Measurements from ENCODE around the gene EIF4B.
"Not testable (repeated sequence)": the region's sequence is repeated elsewhere in the genome, so short reads cannot be mapped to it uniquely, and the experiment has no call there.

Gene EIF4B

DNA sequence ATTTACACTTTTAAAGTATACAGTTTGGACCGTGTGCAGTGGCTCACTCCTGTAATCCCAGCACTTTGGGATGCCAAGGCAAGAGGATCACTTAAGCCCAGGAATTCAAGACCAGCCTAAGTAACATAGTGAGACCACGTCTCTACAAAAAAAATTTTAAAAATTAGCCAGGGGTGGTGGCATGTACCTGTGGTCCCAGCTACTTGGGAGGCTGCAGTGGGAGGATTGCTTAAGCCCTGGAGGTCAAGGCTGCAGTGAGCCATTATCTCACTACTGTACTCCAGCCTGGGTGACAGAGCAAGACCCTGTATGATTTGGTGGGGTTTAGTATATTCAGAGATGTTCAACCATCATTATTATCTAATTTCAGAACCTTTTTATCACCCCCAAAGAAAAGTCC is 4.7 kb downstream of the EIF4B start:
- no peak for DNase-seq (ENCODE audit: low read depth)
- no peak overlapping the region for H3K4me3 ChIP-seq (ENCODE audit: low read length)
- TF ChIP-seq, protein P1, sequence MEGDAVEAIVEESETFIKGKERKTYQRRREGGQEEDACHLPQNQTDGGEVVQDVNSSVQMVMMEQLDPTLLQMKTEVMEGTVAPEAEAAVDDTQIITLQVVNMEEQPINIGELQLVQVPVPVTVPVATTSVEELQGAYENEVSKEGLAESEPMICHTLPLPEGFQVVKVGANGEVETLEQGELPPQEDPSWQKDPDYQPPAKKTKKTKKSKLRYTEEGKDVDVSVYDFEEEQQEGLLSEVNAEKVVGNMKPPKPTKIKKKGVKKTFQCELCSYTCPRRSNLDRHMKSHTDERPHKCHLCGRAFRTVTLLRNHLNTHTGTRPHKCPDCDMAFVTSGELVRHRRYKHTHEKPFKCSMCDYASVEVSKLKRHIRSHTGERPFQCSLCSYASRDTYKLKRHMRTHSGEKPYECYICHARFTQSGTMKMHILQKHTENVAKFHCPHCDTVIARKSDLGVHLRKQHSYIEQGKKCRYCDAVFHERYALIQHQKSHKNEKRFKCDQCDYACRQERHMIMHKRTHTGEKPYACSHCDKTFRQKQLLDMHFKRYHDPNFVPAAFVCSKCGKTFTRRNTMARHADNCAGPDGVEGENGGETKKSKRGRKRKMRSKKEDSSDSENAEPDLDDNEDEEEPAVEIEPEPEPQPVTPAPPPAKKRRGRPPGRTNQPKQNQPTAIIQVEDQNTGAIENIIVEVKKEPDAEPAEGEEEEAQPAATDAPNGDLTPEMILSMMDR (conservative IDR thresholded peaks at IDR 0.05; ENCODE audit: low read depth, low read length) = no peak

DNA sequence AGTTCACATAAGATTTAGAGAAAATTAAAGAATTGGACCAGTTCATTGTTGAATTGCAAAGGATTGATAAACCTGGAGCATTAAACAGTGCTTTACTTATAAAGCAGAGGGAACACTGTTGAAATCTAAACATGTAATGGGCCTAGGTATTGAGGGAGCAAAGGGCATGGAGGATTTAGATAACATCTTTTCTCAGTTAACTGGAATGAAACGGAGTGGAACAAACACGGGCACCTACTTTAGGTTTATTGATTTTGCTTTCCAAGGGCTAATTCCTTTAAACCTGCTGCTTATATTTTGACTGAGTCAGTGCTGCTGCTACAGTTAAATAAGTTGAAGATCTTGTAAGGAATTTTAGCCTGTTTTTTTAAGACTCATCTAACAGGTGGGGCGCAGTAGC is 5.6 kb downstream of the EIF4B start:
- no peak overlapping the region for H3K4me3 ChIP-seq (ENCODE audit: low read length)
- no peak for DNase-seq (ENCODE audit: low read depth)
- TF ChIP-seq, protein P1 (conservative IDR thresholded peaks at IDR 0.05; ENCODE audit: low read depth, low read length) = no peak

DNA sequence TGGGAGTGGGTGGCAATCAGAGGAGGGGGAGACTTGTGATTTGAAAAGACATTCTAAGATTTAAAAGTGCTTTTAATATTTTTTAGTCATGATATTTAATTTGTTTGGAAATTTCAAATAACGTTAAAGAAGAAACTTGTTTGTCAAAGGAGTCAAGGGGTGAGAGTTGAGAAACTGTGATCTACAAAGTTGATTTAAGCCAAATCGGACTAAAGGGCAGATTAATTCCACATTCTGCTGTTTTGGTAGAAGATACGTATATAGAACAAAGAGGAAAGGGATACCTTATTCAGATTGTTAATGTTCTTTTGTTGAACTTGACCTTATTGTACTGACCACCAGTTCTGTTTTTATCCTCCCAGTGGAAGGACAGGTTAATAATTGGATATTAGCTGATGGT is 6.7 kb downstream of the EIF4B start:
- TF ChIP-seq, protein P1 (conservative IDR thresholded peaks at IDR 0.05; ENCODE audit: low read depth, low read length) = no peak
- H3K4me3 ChIP-seq (ENCODE audit: low read length) = no peak overlapping the region
- no peak for DNase-seq (ENCODE audit: low read depth)

DNA sequence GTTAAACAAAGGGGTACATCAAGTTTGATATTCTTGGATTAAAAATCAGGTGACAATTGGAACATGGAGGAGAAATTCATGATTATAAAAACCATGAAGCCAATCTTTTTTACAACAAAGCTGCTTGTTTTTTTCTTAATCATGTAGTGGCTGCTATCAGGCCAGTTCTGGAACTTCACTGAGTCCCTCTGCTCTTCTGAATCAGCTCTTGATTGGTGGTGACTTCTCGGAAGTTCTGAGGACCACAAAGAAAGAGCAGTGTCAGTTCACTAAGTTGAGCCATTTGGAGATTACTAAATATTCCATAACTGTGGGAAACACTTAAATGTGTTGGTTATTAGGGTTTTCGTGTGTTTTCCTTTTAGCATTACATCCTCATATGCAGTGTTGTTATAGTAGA is 8.5 kb downstream of the EIF4B start:
- TF ChIP-seq, protein P1 (conservative IDR thresholded peaks at IDR 0.05; ENCODE audit: low read depth, low read length) = no peak
- no peak overlapping the region for H3K4me3 ChIP-seq (ENCODE audit: low read length)
- no peak for DNase-seq (ENCODE audit: low read depth)

DNA sequence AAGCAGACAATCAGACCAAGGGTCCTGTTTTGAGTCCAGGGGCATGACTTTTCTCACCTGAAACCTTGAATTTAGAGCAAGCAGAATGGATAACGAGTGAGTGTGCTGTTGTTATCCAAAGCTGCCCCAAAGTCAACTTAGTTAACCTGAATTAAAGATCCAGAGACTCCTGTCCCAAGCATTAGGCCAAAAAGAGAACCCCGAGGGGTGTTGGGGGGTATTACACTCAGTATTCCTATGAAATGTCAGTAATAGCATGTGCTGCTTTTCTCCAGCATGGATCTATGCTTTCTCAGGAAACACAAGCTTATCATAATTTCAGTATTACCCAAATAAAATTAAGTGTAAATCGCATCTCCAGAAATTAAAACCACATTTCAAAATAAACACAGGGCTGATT is 19.0 kb downstream of the EIF4B start:
- H3K4me3 ChIP-seq (ENCODE audit: low read length) = no peak overlapping the region
- TF ChIP-seq, protein P1 (conservative IDR thresholded peaks at IDR 0.05; ENCODE audit: low read depth, low read length) = no peak
- no peak for DNase-seq (ENCODE audit: low read depth)

DNA sequence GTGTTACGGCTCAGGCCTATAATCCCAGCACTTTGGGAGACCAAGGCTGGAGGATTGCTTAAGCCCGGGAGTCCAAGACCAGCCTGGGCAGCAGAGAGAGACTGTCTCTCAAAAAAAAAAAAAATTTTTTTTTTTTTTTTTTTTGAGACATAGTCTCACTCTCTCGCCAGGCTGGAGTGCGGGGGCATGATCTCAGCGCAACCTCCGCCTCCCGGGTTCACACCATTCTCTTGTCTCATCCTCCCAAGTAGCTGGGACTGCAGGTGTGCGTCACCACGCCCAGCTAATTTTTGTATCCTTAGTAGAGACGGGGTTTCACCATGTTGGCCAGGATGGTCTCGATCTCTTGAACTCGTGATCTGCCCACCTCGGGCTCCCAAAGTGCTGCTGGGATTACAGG is 20.8 kb downstream of the EIF4B start:
- H3K4me3 ChIP-seq (ENCODE audit: low read length); DNase-seq (ENCODE audit: low read depth): not testable (repeated sequence)

DNA sequence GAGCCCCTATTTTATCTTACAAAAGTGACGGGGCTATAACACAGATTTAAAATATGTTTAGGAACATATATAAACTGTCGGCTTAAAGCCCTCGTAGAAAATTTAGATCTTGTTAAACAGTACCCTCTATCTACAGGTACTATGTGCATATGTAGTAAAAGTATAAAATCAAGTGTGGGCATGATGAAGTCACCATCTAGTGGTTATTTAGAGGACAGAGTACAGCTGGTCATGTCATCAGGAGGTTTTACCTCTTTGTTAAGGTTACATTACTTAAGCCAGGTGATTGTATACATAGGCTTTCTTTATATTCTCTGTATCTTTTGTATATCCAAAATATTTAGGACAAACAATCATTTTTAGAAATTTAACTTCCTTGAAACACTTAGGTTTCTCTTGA is 25.4 kb downstream of the EIF4B start:
- no peak overlapping the region for H3K4me3 ChIP-seq (ENCODE audit: low read length)
- TF ChIP-seq, protein P1 (conservative IDR thresholded peaks at IDR 0.05; ENCODE audit: low read depth, low read length) = no peak
- DNase-seq (ENCODE audit: low read depth) = no peak

DNA sequence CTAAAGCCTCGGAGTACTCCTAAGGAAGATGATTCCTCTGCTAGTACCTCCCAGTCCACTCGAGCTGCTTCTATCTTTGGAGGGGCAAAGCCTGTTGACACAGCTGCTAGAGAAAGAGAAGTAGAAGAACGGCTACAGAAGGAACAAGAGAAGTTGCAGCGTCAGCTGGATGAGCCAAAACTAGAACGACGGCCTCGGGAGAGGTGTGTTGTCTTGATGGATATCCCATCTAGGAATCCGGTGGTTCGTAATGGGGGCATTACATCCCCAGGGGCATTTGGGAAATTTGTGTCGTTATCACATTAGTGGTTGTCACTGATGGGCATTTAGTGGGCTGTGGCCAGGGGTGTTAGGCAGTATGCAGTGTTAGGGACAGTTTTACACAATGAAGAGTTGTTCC is 27.6 kb downstream of the EIF4B start:
- H3K4me3 ChIP-seq (ENCODE audit: low read length); DNase-seq (ENCODE audit: low read depth): not testable (repeated sequence)
